OCI-LY7 (cell line): ENCODE results near the gene BRPF3. TPM values are rescaled to one million over a fixed set of nuclear protein-coding genes. Genes with fewer than 3 reads are reported as not detected.

Source experiments
- BruUV-seq: library from RNA; stranded (reverse); fragments of 400-500 nt; replicated peaks from 2 replicates; lab custom pipeline; 2021; lab: Mats Ljungman, UMichigan
- CTCF ChIA-PET: fragments of 300-600 bp; sonication (Branson Sonifier 250); formaldehyde crosslinking; loops from one replicate; lab custom pipeline; 2022; ENCODE audit warnings: antibody characterized with exemption; ENCODE audit not compliant: unreplicated experiment; lab: Charles Lee
- POLR2A ChIA-PET: fragments of 300-600 bp; sonication (Branson Sonifier 250); formaldehyde crosslinking; loops from one replicate; lab custom pipeline; 2022; ENCODE audit warnings: antibody characterized with exemption; lab: Charles Lee
- DNase-seq: peaks from one replicate; pipeline ENCODE4 v3.0.0-alpha.2; 2015; ENCODE audit warnings: low spot score
- H2AFZ ChIP-seq: fragments of 200-600 bp; sonication (generic), shearing (Covaris generic); 2 replicates; pipeline ENCODE4 v1.6.1; 2014; ENCODE audit warnings: mild to moderate bottlenecking, antibody characterized with exemption, low read length, moderate library complexity
- H3K27ac ChIP-seq: fragments of 200-600 bp; sonication (generic); 2 replicates; pipeline ENCODE4 v1.5.1; 2014; ENCODE audit warnings: mixed run types, low read depth, mild to moderate bottlenecking, moderate library complexity, low read length, inconsistent platforms; ENCODE audit not compliant: poor library complexity, severe bottlenecking
- H3K36me3 ChIP-seq: fragments of 200-600 bp; sonication (generic); 2 replicates; pipeline ENCODE4 v1.6.1; 2014; ENCODE audit warnings: mild to moderate bottlenecking, antibody characterized with exemption, low read length, moderate library complexity, mixed read lengths; ENCODE audit not compliant: insufficient read depth
- H3K4me1 ChIP-seq: fragments of 200-600 bp; sonication (generic); 2 replicates; pipeline ENCODE4 v1.5.1; 2014; ENCODE audit warnings: mild to moderate bottlenecking, low read length; ENCODE audit not compliant: insufficient read depth, poor library complexity, severe bottlenecking
- H3K4me2 ChIP-seq: fragments of 200-600 bp; sonication (generic); 2 replicates; pipeline ENCODE4 v1.6.1; 2014; ENCODE audit warnings: mild to moderate bottlenecking, low read length
- H3K4me3 ChIP-seq: fragments of 200-600 bp; sonication (generic); 2 replicates; pipeline ENCODE4 v1.5.1; 2014; ENCODE audit warnings: mild to moderate bottlenecking, low read depth, low read length; ENCODE audit not compliant: poor library complexity, severe bottlenecking
- H3K79me2 ChIP-seq: fragments of 200-600 bp; sonication (generic); 2 replicates; pipeline ENCODE4 v1.6.1; 2016; ENCODE audit warnings: low read depth, mild to moderate bottlenecking, low read length, moderate library complexity, mixed read lengths; ENCODE audit not compliant: insufficient read depth
- H3K9me2 ChIP-seq: fragments of 200-600 bp; sonication (generic); 2 replicates; pipeline ENCODE4 v1.6.1; 2016; ENCODE audit warnings: mild to moderate bottlenecking, low read length, mixed read lengths; ENCODE audit not compliant: insufficient read depth
- H3K9me3 ChIP-seq: fragments of 200-600 bp; sonication (generic); 2 replicates; pipeline ENCODE4 v1.6.1; 2014; ENCODE audit warnings: mild to moderate bottlenecking, mixed run types, low read length, mixed read lengths
- H4K20me1 ChIP-seq: fragments of 200-600 bp; sonication (generic); 2 replicates; pipeline ENCODE4 v1.6.1; 2014; ENCODE audit warnings: mild to moderate bottlenecking, antibody characterized with exemption, low read length, moderate library complexity, mixed read lengths; ENCODE audit not compliant: insufficient read depth
- EZH2phosphoT487 ChIP-seq: fragments of 200-600 bp; sonication (generic); IDR thresholded peaks from 2 replicates; pipeline ENCODE4 v1.6.1; 2018; ENCODE audit warnings: low read depth, borderline replicate concordance, mild to moderate bottlenecking, mixed run types, antibody characterized with exemption, low read length, moderate library complexity, mixed read lengths
- intact Hi-C: fragments of 100-400 bp; cut with micrococcal nuclease; formaldehyde crosslinking; loops from one replicate; pipeline ENCODE4 v1.10.0; 2022; ENCODE audit not compliant: unreplicated experiment
- total RNA-seq, 2 experiments: library from RNA; depleted of rRNA in 1 of 2; stranded (reverse); fragments of >200 nt in 1 of 2; shearing (Covaris generic) in 1 of 2; gene quantifications; 2 replicates each; pipeline ENCODE4 v1.2.3, GENCODE V29; 2014 to 2022
- TF ChIP-seq, protein P1 (sequence below): fragments of 200-600 bp; sonication (generic); conservative IDR thresholded peaks from 2 replicates; pipeline ENCODE4 v1.5.1; 2014; ENCODE audit warnings: mild to moderate bottlenecking, antibody characterized with exemption, low read length, moderate library complexity, mixed read lengths

Gene BRPF3
- total RNA-seq, 2 experiments from 2014 or later: 10.4 to 12.0 TPM

DNA sequence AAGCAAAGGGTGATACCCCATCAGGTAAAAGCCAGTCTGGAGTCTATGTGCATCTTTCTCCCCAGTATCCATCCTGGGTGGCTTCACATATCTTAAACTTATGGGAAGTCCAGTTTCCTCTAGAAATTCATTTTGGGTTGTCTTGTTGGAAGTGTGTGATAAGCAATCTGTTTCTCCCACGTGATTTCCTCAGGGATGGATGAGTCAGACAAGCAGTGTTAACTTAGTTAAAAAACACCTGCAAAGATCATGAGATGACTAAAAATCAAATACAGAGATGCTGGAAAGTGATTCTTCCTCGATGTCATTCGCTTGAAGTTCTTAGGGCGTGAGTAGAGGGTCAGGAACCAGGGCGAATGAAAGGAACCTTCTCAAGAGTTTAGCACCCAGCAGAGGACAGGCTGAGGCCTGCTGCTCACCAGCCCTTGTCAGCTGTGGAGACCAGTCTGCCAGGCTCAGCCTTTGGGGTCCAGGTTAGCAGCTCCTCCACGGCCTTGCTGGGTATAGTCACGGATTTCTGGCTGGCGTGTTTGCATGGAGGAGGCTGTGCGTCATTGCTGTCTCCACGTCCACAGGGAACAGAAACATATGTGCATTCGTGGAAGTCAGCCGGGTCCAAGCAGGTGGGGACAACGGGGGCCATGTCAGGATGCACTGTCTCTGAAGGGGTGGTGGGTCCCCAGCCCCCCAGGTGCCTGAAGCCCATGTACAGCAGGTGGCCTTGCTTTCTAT is 70.5 kb downstream of the BRPF3 start:
- TF ChIP-seq, protein P1, sequence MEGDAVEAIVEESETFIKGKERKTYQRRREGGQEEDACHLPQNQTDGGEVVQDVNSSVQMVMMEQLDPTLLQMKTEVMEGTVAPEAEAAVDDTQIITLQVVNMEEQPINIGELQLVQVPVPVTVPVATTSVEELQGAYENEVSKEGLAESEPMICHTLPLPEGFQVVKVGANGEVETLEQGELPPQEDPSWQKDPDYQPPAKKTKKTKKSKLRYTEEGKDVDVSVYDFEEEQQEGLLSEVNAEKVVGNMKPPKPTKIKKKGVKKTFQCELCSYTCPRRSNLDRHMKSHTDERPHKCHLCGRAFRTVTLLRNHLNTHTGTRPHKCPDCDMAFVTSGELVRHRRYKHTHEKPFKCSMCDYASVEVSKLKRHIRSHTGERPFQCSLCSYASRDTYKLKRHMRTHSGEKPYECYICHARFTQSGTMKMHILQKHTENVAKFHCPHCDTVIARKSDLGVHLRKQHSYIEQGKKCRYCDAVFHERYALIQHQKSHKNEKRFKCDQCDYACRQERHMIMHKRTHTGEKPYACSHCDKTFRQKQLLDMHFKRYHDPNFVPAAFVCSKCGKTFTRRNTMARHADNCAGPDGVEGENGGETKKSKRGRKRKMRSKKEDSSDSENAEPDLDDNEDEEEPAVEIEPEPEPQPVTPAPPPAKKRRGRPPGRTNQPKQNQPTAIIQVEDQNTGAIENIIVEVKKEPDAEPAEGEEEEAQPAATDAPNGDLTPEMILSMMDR: no peak
- TF ChIP-seq EZH2phosphoT487: no peak
- Histone ChIP-seq H3K9me3 (no peaks in the 10 kb centered on the region), H3K27ac (no peak overlapping the region), H3K4me2 (no peak overlapping the region), H3K4me1 (no peaks in the 10 kb centered on the region), H3K9me2 (no peaks in the 10 kb centered on the region), H3K4me3 (no peak overlapping the region), H3K36me3 (no peaks in the 10 kb centered on the region), H3K79me2 (no peaks in the 10 kb centered on the region), H4K20me1 (no peaks in the 10 kb centered on the region), H2AFZ (no peak overlapping the region)
- no peak for DNase-seq
- no TSS peak for BruUV-seq
- ChIA-PET POLR2A (interaction anchor here (1.1 kb wide), 1 partner anchor 37 kb away, joined by 3 read pairs; no protein-coding TSS in a partner anchor), CTCF (interaction anchor here (0.6 to 1.0 kb wide), 3 partner anchors 15 to 255 kb away, joined by 3 to 4 read pairs (median 3); no protein-coding TSS in a partner anchor)
- intact Hi-C loops: no loop called here

DNA sequence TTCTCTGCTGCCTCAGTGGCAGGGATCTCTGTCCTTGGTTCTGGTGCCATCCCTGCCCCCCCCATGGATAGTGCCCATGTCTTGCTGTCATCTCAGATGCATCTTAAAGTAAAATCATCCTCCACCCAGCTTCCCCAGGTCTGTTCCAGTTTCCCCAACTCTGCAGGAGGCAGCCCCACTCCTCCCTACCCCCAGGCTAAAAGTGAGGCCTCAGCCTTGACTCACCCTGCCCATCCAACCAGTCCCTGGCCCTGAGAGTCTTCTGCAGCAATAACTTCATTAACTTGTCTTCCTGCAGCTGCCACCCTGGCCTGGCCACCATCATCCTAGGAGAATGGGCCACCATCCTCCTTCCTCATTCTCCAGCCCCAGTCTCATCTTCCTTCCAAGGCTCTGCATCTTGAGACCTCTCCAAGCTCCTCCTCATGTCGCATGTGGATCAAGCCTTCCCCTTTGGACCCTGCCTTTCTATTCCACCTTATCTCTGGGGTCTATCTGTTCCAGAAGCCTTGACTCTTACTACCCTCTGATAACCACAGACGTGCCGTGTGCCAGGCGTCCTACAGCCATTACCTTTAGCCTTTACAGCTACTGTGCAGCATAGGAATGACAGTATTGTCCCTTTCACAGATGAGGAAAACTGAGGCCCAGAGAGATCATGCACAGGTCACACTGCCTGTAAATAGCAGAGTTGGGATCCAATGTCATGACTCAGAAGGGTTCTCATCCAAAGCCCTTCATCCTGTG is 71.4 kb downstream of the BRPF3 start:
- CTCF ChIA-PET: interaction anchor here (0.6 kb wide), 1 partner anchor 254 kb away, joined by 3 read pairs; no protein-coding TSS in a partner anchor
- no peaks in the 10 kb centered on the region for H3K9me2 ChIP-seq
- no peaks in the 10 kb centered on the region for H3K9me3 ChIP-seq
- no TSS peak for BruUV-seq
- no peak overlapping the region for H3K27ac ChIP-seq
- TF ChIP-seq, protein P1: no peak
- no peak for TF ChIP-seq EZH2phosphoT487
- no peak overlapping the region for H3K4me3 ChIP-seq
- no peak overlapping the region for H3K4me2 ChIP-seq
- no peaks in the 10 kb centered on the region for H3K36me3 ChIP-seq
- no peak overlapping the region for H2AFZ ChIP-seq
- H4K20me1 ChIP-seq: no peaks in the 10 kb centered on the region
- DNase-seq: no peak
- POLR2A ChIA-PET: interaction anchor here (1.1 kb wide), 1 partner anchor 37 kb away, joined by 3 read pairs; no protein-coding TSS in a partner anchor
- intact Hi-C loops: no loop called here
- H3K4me1 ChIP-seq: no peaks in the 10 kb centered on the region
- no peaks in the 10 kb centered on the region for H3K79me2 ChIP-seq
